ENCODE results near the gene GNAT2.

Gene GNAT2

DNA sequence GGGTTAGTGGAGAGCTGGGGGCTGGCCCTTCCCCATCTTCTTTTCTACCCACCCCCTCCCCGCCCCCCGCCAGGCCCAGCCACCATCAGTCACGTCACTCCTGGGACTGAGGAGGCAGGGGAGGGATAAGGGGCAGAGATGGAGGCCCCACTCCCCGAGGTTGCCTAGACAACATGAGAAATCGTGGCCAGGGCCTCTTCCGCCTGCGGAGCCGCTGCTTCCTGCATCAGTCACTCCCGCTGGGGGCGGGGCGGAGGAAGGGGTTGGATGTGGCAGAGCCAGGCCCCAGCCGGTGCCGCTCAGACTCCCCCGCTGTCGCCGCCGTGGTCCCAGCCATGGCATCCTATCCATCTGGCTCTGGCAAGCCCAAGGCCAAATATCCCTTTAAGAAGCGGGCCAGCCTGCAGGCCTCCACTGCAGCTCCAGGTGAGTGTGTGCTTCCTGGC is 1.4 kb upstream of the GNAT2 start:
- TF ChIP-seq, protein P1, sequence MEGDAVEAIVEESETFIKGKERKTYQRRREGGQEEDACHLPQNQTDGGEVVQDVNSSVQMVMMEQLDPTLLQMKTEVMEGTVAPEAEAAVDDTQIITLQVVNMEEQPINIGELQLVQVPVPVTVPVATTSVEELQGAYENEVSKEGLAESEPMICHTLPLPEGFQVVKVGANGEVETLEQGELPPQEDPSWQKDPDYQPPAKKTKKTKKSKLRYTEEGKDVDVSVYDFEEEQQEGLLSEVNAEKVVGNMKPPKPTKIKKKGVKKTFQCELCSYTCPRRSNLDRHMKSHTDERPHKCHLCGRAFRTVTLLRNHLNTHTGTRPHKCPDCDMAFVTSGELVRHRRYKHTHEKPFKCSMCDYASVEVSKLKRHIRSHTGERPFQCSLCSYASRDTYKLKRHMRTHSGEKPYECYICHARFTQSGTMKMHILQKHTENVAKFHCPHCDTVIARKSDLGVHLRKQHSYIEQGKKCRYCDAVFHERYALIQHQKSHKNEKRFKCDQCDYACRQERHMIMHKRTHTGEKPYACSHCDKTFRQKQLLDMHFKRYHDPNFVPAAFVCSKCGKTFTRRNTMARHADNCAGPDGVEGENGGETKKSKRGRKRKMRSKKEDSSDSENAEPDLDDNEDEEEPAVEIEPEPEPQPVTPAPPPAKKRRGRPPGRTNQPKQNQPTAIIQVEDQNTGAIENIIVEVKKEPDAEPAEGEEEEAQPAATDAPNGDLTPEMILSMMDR (IDR thresholded peaks at IDR 0.05; ENCODE audit: extremely low read depth, insufficient read depth, missing control alignments) = no peak
- DNase-seq (ENCODE audit: low spot score) = peak; percentile 96
- in situ Hi-C loops (cut with MboI; ENCODE audit: low pct_unique_long_range_greater_than_20kb, low sequenced_read_pairs, unreplicated experiment) = no loop called here

DNA sequence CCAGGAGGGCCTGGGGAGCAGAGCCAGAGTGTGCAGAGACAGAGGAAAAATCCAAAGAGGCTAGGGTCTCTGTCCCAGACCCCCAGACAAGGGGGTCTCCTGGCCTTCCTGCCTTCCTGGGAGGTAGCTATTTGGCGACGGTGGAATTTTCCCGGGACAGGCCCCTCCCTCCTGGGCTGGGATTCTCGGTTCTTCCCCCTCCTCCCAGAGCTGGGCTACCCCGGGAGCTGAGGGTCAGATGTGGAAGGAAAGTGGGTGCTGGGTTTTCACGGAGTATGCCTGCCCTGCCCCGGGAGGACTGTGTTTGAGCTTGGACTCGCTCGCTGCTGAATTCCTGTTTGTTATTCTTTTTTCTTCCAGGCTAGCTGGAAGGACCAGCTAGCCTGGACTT is 980 bp upstream of the GNAT2 start:
- no peak for DNase-seq (ENCODE audit: low spot score)

DNA sequence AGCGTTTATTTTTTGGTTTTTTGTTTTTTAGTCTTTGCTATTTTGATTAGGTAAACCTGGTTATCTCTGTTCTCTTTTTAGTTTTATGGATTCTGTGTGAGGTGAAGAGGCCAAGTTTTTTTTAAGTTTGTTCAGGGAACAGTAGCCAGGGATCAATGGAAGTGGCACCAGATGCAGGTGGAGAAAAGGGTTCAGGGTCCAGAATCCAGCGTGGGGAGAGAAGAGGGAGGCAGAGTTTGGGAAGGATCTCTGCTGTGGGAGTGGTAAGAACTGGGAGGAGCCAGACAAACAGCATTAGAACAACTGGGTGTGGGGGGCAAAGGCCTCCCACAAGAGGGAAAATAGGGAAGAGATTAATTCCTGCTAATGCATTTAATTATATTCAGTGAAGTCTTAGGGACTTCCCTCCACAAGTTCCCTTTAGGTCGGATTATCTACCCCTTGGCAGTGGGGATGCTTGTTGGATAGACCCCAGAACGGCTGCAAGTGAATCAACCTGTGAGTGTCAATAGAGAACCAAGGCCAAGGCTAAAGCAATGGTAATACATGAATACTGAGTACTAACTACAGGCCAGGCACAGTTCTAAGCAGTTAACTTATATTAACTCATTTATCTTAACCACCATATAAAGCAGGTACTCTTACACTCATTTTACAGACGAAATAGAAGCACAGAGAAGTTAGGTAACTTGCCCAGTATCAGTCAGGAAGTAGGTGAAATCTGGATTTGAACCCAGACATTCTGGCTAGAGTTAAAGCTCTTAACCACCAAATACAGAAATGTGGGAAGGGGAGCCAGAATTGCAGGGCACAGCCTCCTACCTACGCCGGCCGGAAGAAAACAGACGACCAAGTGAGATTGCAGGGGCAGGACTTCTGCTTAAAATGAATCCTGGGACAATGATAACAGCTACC is 498 bp downstream of the GNAT2 start:
- in situ Hi-C loops (cut with MboI; ENCODE audit: low pct_unique_long_range_greater_than_20kb, low sequenced_read_pairs, unreplicated experiment) = no loop called here
- peak; percentile 23 for DNase-seq (ENCODE audit: low spot score)

More for the DNA sequence above, 980 bp upstream of the GNAT2 start:
- in situ Hi-C loops (cut with MboI; ENCODE audit: low pct_unique_long_range_greater_than_20kb, low sequenced_read_pairs, unreplicated experiment) = no loop called here
- TF ChIP-seq, protein P1 (IDR thresholded peaks at IDR 0.05; ENCODE audit: extremely low read depth, insufficient read depth, missing control alignments) = no peak

DNA sequence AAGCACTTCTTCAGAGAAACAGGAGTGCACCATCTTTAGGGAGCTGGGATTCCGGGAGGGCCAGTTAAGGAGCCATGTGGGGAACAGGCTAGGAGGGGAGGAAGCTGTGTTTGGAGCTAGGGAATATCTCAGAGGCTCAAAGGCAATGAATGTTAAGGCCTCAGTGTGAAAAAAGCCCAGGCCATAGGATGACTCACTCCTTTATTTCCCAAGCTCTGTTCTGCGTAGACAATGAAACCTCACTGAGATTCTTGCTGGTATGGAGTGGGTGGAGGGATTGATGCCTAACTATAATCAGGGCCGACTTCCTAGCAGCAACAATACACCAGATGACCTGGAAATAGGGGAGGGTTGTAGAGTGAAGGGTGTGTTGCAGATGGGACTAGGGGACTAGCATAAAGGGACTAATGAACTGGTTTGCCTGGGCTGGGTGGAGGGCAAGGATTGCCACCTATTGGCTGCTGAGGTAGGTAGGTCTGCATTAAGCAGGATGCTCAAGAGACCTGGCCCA is 2.1 kb downstream of the GNAT2 start:
- in situ Hi-C loops (cut with MboI; ENCODE audit: low pct_unique_long_range_greater_than_20kb, low sequenced_read_pairs, unreplicated experiment) = no loop called here
- DNase-seq (ENCODE audit: low spot score) = no peak
- TF ChIP-seq, protein P1 (IDR thresholded peaks at IDR 0.05; ENCODE audit: extremely low read depth, insufficient read depth, missing control alignments) = no peak

More for the DNA sequence above, 498 bp downstream of the GNAT2 start:
- TF ChIP-seq, protein P1 (IDR thresholded peaks at IDR 0.05; ENCODE audit: extremely low read depth, insufficient read depth, missing control alignments) = no peak

DNA sequence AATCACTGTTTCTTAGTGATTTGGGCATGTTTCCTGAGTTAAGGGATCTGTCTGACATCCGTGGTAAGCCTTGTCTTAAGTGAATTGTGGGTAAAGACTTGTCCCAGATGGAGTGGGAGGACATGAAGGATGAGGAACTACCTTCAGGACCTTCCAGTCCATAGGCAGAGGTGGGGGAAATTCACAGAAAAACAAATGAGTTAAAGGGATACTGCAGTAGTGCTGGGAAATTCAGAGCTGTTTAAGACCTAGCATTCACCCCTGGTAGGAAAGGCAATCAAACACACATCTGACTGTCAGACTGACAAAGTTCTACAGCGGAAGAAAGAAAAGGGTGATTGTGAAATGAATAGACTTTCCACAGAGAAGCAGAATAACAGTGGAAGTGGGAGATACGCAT is 3.0 kb downstream of the GNAT2 start:
- no peak for DNase-seq (ENCODE audit: low spot score)
- TF ChIP-seq, protein P1 (IDR thresholded peaks at IDR 0.05; ENCODE audit: extremely low read depth, insufficient read depth, missing control alignments) = no peak
- in situ Hi-C loops (cut with MboI; ENCODE audit: low pct_unique_long_range_greater_than_20kb, low sequenced_read_pairs, unreplicated experiment) = no loop called here

DNA sequence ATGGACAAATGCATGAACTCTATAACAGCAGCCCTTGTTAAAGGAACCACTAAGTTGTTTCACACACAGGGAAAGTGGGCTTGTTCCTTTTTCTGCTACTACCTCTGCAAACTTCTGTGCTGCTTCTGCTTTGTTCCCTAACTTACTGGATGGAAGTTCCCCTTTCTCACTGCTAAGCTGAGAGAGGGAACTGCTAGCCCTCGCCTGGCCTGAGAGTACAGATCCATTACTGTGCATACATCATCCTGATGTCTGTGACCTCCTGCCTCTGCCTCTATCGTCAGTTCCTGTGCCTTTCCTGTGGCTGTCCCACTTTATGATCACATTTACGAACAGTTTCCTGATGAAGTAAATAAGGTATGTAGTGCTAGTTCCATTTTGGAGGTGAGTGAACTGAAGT is 3.5 kb downstream of the GNAT2 start:
- TF ChIP-seq, protein P1 (IDR thresholded peaks at IDR 0.05; ENCODE audit: extremely low read depth, insufficient read depth, missing control alignments) = no peak
- in situ Hi-C loops (cut with MboI; ENCODE audit: low pct_unique_long_range_greater_than_20kb, low sequenced_read_pairs, unreplicated experiment) = no loop called here
- peak; percentile 20 for DNase-seq (ENCODE audit: low spot score)
